Measurements from ENCODE around the gene PNLDC1. TPM values are rescaled to one million over a fixed set of nuclear protein-coding genes. Genes with fewer than 3 reads are reported as not detected.
"Not testable (repeated sequence)": the region's sequence is repeated elsewhere in the genome, so short reads cannot be mapped to it uniquely, and the experiment has no call there.

PNLDC1 gene
- total and polyA plus RNA-seq, 2 experiments from 2014 or later: 0.11 TPM; not detected in 1

DNA sequence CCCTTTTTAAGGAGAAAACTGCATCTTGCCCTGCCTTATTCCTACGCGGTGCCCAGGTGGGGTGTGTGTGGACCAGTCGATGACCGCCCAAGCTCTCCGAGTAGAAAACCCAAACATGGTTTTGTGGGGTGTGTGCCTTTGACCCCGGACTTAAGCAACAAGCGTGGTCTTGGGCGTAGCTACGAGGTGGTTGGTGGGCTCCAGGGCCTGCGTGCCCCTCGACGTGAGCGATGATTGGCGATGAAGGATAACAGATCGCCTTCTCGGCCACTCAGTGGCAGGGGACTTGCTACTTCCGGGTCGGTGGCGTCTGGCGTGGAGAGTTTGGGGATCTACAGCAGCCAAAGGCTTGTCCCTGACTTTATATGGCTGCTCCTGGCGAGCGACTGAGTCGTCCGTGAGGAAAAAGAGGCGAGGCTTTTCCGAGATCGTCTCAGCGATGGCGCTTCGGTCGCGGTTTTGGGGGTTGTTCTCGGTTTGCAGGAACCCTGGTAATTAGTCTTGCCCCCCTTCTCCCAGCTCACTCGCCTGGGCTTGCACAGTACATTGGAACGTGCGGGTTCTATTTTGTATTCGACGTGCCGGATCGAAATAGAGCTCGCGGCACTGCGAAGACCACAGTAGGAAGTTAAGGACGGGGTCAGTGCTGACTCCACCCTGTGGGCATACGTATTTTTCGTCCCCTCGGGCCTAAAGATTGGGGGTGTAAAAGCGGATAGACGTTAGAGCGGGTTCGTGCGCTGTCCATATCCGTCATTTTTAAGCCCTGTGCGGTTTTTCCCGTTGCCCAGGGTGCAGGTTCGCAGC lies 9.7 kb upstream of the PNLDC1 start, which contains the start of gene MRPL18:
TSS of gene MRPL18 (plus strand) at position 319 of the 807 bp plus-strand sequence. CDS start at position 440, 121 bp downstream.
- under 1% methylated on average over 56 of the region's 56 CpGs for WGBS (ENCODE audit: low lambda C conversion rate, missing lambda C conversion rate)

GRCh38 chr6:159790956-159791598 lies 9.0 kb upstream of the PNLDC1 start:
- 14% methylated on average over 18 of the region's 18 CpGs for WGBS (ENCODE audit: low lambda C conversion rate, missing lambda C conversion rate)
- Histone ChIP-seq H2AFZ (peak overlapping the region; percentile 45), H3K9me2 (replicated peaks; ENCODE audit: insufficient read depth) (no peaks in the 10 kb centered on the region), H3K4me1 (ENCODE audit: insufficient read depth) (peaks cover 37% of the 10 kb centered on the region), H3K27ac (peak overlapping the region; percentile 83), H3K27me3 (no peaks in the 10 kb centered on the region), H3K36me3 (replicated peaks; ENCODE audit: insufficient read depth, low read depth) (no peaks in the 10 kb centered on the region), H3K79me2 (peaks cover 75% of the 10 kb centered on the region), H3K4me2 (peak overlapping the region; percentile 70), H3K4me3 (peak overlapping the region; percentile 53), H3K9me3 (ENCODE audit: low read depth) (no peaks in the 10 kb centered on the region), H4K20me1 (ENCODE audit: insufficient read depth, poor library complexity, severe bottlenecking) (peaks cover 19% of the 10 kb centered on the region)
- peak; percentile 37 for DNase-seq (ENCODE audit: low spot score)
- TF ChIP-seq, protein P1, sequence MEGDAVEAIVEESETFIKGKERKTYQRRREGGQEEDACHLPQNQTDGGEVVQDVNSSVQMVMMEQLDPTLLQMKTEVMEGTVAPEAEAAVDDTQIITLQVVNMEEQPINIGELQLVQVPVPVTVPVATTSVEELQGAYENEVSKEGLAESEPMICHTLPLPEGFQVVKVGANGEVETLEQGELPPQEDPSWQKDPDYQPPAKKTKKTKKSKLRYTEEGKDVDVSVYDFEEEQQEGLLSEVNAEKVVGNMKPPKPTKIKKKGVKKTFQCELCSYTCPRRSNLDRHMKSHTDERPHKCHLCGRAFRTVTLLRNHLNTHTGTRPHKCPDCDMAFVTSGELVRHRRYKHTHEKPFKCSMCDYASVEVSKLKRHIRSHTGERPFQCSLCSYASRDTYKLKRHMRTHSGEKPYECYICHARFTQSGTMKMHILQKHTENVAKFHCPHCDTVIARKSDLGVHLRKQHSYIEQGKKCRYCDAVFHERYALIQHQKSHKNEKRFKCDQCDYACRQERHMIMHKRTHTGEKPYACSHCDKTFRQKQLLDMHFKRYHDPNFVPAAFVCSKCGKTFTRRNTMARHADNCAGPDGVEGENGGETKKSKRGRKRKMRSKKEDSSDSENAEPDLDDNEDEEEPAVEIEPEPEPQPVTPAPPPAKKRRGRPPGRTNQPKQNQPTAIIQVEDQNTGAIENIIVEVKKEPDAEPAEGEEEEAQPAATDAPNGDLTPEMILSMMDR (IDR thresholded peaks at IDR 0.05; ENCODE audit: poor library complexity): no peak
- TF ChIP-seq EZH2phosphoT487 (IDR thresholded peaks at IDR 0.05; ENCODE audit: low read depth, severe bottlenecking, unreplicated experiment): no peak

More for the DNA sequence above, 9.7 kb upstream of the PNLDC1 start, which contains the start of gene MRPL18:
- peaks cover 19% of the 10 kb centered on the region for H4K20me1 ChIP-seq (ENCODE audit: insufficient read depth, poor library complexity, severe bottlenecking)
- peak within 1 kb of the TSS; percentile 92 for H3K4me2 ChIP-seq
- H3K36me3 ChIP-seq (replicated peaks; ENCODE audit: insufficient read depth, low read depth): no peaks in the 10 kb centered on the region
- H3K9me3 ChIP-seq (ENCODE audit: low read depth): no peaks in the 10 kb centered on the region
- peak within 1 kb of the TSS; percentile 83 for H3K27ac ChIP-seq
- peak within 1 kb of the TSS; percentile 53 for H3K4me3 ChIP-seq
- TF ChIP-seq, protein P1 (IDR thresholded peaks at IDR 0.05; ENCODE audit: poor library complexity): no peak
- no peak for TF ChIP-seq EZH2 (IDR thresholded peaks at IDR 0.05; ENCODE audit: borderline replicate concordance)
- TF ChIP-seq EZH2phosphoT487 (IDR thresholded peaks at IDR 0.05; ENCODE audit: low read depth, severe bottlenecking, unreplicated experiment): no peak
- peak; percentile 95 for DNase-seq (ENCODE audit: low spot score)
- no peaks in the 10 kb centered on the region for H3K9me2 ChIP-seq (replicated peaks; ENCODE audit: insufficient read depth)
- peaks cover 32% of the 10 kb centered on the region for H3K4me1 ChIP-seq (ENCODE audit: insufficient read depth)
- H2AFZ ChIP-seq: peak within 1 kb of the TSS; percentile 45
- H3K27me3 ChIP-seq: no peaks in the 10 kb centered on the region
- peaks cover 79% of the 10 kb centered on the region for H3K79me2 ChIP-seq

DNA sequence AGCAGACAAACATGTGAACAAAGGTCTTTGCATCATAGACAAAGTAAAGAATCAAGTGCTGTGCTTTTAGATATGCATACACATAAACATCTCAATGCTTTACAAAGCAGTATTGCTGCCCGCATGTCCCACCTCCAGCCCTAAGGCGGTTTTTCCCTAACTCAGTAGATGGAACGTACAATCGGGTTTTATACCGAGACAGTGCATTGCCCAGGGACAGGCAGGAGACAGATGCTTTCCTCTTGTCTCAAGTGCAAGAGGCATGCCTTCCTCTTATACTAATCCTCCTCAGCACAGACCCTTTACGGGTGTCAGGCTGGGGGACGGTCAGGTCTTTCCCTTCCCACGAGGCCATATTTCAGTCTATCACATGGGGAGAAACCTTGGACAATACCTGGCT lies 5.1 kb upstream of the PNLDC1 start:
- Histone ChIP-seq H3K4me1 (ENCODE audit: insufficient read depth) (peaks cover 24% of the 10 kb centered on the region), H3K79me2 (peaks cover 51% of the 10 kb centered on the region), H3K27ac (peak overlapping the region; percentile 90)
- H3K36me3 ChIP-seq (replicated peaks; ENCODE audit: insufficient read depth, low read depth); H2AFZ ChIP-seq; H3K9me2 ChIP-seq (replicated peaks; ENCODE audit: insufficient read depth); DNase-seq (ENCODE audit: low spot score); H4K20me1 ChIP-seq (ENCODE audit: insufficient read depth, poor library complexity, severe bottlenecking); H3K9me3 ChIP-seq (ENCODE audit: low read depth); H3K4me3 ChIP-seq; H3K27me3 ChIP-seq; H3K4me2 ChIP-seq: not testable (repeated sequence)
- WGBS (ENCODE audit: low lambda C conversion rate, missing lambda C conversion rate): 76% methylated on average over 8 of the region's 8 CpGs

- Histone ChIP-seq H3K4me2 (no peak overlapping the region), H3K36me3 (replicated peaks; ENCODE audit: insufficient read depth, low read depth) (no peaks in the 10 kb centered on the region), H4K20me1 (ENCODE audit: insufficient read depth, poor library complexity, severe bottlenecking) (no peaks in the 10 kb centered on the region), H3K9me2 (replicated peaks; ENCODE audit: insufficient read depth) (no peaks in the 10 kb centered on the region), H3K27me3 (no peaks in the 10 kb centered on the region), H3K4me3 (no peak overlapping the region), H3K9me3 (ENCODE audit: low read depth) (no peaks in the 10 kb centered on the region), H2AFZ (no peak overlapping the region), H3K27ac (no peak overlapping the region), H3K79me2 (peaks cover 32% of the 10 kb centered on the region), H3K4me1 (ENCODE audit: insufficient read depth) (peaks cover 14% of the 10 kb centered on the region)
- no peak for DNase-seq (ENCODE audit: low spot score)
- TF ChIP-seq EZH2phosphoT487 (IDR thresholded peaks at IDR 0.05; ENCODE audit: low read depth, severe bottlenecking, unreplicated experiment) (no peak), EZH2 (IDR thresholded peaks at IDR 0.05; ENCODE audit: borderline replicate concordance) (no peak)
- TF ChIP-seq, protein P1 (IDR thresholded peaks at IDR 0.05; ENCODE audit: poor library complexity): no peak
- 97% methylated on average over 1 of the region's 1 CpG for WGBS (ENCODE audit: low lambda C conversion rate, missing lambda C conversion rate)
These were observed 2.5 kb upstream of the PNLDC1 start for GRCh38 chr6:159797554-159797953.

Measured in hepatocyte (in vitro differentiated cells).